ENCODE data around the gene KRT7.

The KRT7 gene

GRCh38 chr12:52184813-52185212 is 48.2 kb upstream of the KRT7 start:
- Histone ChIP-seq H3K4me3 (ENCODE audit: low read length, poor library complexity, severe bottlenecking) (no peak overlapping the region), H3K27me3 (ENCODE audit: insufficient read depth, low read length, poor library complexity, severe bottlenecking) (no peaks in the 10 kb centered on the region), H3K79me2 (ENCODE audit: insufficient read depth, low read length) (no peaks in the 10 kb centered on the region), H3K9ac (ENCODE audit: low read depth, low read length, poor library complexity, severe bottlenecking) (no peak overlapping the region), H3K9me3 (ENCODE audit: insufficient read depth, low read depth, low read length) (no peaks in the 10 kb centered on the region), H2AFZ (ENCODE audit: low read length) (no peak overlapping the region), H3K4me2 (ENCODE audit: low read depth, low read length, poor library complexity, severe bottlenecking) (no peak overlapping the region), H3F3A (ENCODE audit: low read depth) (no peaks in the 10 kb centered on the region), H3K4me1 (ENCODE audit: insufficient read depth, low read length, poor library complexity, severe bottlenecking) (peaks cover 14% of the 10 kb centered on the region), H4K20me1 (ENCODE audit: insufficient read depth, low read length, poor library complexity, severe bottlenecking) (no peaks in the 10 kb centered on the region), H3K36me3 (ENCODE audit: insufficient read depth, low read length) (no peaks in the 10 kb centered on the region), H3K9me2 (replicated peaks; ENCODE audit: low read depth, low read length) (no peaks in the 10 kb centered on the region)
- TF ChIP-seq, protein P1, sequence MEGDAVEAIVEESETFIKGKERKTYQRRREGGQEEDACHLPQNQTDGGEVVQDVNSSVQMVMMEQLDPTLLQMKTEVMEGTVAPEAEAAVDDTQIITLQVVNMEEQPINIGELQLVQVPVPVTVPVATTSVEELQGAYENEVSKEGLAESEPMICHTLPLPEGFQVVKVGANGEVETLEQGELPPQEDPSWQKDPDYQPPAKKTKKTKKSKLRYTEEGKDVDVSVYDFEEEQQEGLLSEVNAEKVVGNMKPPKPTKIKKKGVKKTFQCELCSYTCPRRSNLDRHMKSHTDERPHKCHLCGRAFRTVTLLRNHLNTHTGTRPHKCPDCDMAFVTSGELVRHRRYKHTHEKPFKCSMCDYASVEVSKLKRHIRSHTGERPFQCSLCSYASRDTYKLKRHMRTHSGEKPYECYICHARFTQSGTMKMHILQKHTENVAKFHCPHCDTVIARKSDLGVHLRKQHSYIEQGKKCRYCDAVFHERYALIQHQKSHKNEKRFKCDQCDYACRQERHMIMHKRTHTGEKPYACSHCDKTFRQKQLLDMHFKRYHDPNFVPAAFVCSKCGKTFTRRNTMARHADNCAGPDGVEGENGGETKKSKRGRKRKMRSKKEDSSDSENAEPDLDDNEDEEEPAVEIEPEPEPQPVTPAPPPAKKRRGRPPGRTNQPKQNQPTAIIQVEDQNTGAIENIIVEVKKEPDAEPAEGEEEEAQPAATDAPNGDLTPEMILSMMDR (conservative IDR thresholded peaks at IDR 0.05; ENCODE audit: low read length) = no peak
- TF ChIP-seq EZH2phosphoT487 (IDR thresholded peaks at IDR 0.05; ENCODE audit: borderline replicate concordance) = no peak

GRCh38 chr12:52185400-52185967 is 47.6 kb upstream of the KRT7 start:
- no peak overlapping the region for H3K4me2 ChIP-seq (ENCODE audit: low read depth, low read length, poor library complexity, severe bottlenecking)
- no peaks in the 10 kb centered on the region for H3K9me3 ChIP-seq (ENCODE audit: insufficient read depth, low read depth, low read length)
- H3F3A ChIP-seq (ENCODE audit: low read depth) = no peaks in the 10 kb centered on the region
- H3K79me2 ChIP-seq (ENCODE audit: insufficient read depth, low read length) = no peaks in the 10 kb centered on the region
- no peak for TF ChIP-seq EZH2phosphoT487 (IDR thresholded peaks at IDR 0.05; ENCODE audit: borderline replicate concordance)
- no peak overlapping the region for H3K9ac ChIP-seq (ENCODE audit: low read depth, low read length, poor library complexity, severe bottlenecking)
- H3K27me3 ChIP-seq (ENCODE audit: insufficient read depth, low read length, poor library complexity, severe bottlenecking) = no peaks in the 10 kb centered on the region
- no peaks in the 10 kb centered on the region for H3K9me2 ChIP-seq (replicated peaks; ENCODE audit: low read depth, low read length)
- no peaks in the 10 kb centered on the region for H3K36me3 ChIP-seq (ENCODE audit: insufficient read depth, low read length)
- peaks cover 14% of the 10 kb centered on the region for H3K4me1 ChIP-seq (ENCODE audit: insufficient read depth, low read length, poor library complexity, severe bottlenecking)
- H2AFZ ChIP-seq (ENCODE audit: low read length) = no peak overlapping the region
- no peaks in the 10 kb centered on the region for H4K20me1 ChIP-seq (ENCODE audit: insufficient read depth, low read length, poor library complexity, severe bottlenecking)
- no peak overlapping the region for H3K4me3 ChIP-seq (ENCODE audit: low read length, poor library complexity, severe bottlenecking)

- TF ChIP-seq, protein P1 (conservative IDR thresholded peaks at IDR 0.05; ENCODE audit: low read length) = no peak
- TF ChIP-seq EZH2phosphoT487 (IDR thresholded peaks at IDR 0.05; ENCODE audit: borderline replicate concordance) = no peak
- Histone ChIP-seq H3K9me3 (ENCODE audit: insufficient read depth, low read depth, low read length) (no peaks in the 10 kb centered on the region), H3K27me3 (ENCODE audit: insufficient read depth, low read length, poor library complexity, severe bottlenecking) (no peaks in the 10 kb centered on the region), H3K9me2 (replicated peaks; ENCODE audit: low read depth, low read length) (no peaks in the 10 kb centered on the region), H3K9ac (ENCODE audit: low read depth, low read length, poor library complexity, severe bottlenecking) (no peak overlapping the region), H3K79me2 (ENCODE audit: insufficient read depth, low read length) (no peaks in the 10 kb centered on the region), H2AFZ (ENCODE audit: low read length) (no peak overlapping the region), H3K4me2 (ENCODE audit: low read depth, low read length, poor library complexity, severe bottlenecking) (no peak overlapping the region), H3K36me3 (ENCODE audit: insufficient read depth, low read length) (no peaks in the 10 kb centered on the region), H3K4me1 (ENCODE audit: insufficient read depth, low read length, poor library complexity, severe bottlenecking) (peaks cover 14% of the 10 kb centered on the region), H3K4me3 (ENCODE audit: low read length, poor library complexity, severe bottlenecking) (no peak overlapping the region), H4K20me1 (ENCODE audit: insufficient read depth, low read length, poor library complexity, severe bottlenecking) (no peaks in the 10 kb centered on the region), H3F3A (ENCODE audit: low read depth) (no peaks in the 10 kb centered on the region)
Measured at GRCh38 chr12:52186118-52186840, 46.8 kb upstream of the KRT7 start.

Data from Loucy (cell line).